Ramos (cell line): ENCODE data around the gene ARHGDIG.
"Not testable (repeated sequence)": the region's sequence is repeated elsewhere in the genome, so short reads cannot be mapped to it uniquely, and the experiment has no call there.

Source experiments
- in situ Hi-C: fragments of 300-500 bp; cut with MboI; formaldehyde crosslinking; loops from one replicate; pipeline ENCODE4 v1.14.3; 2022; ENCODE audit warnings: low sequenced_read_pairs; ENCODE audit not compliant: unreplicated experiment

Gene ARHGDIG

GRCh38 chr16:280552-280951, at the start of gene ARHGDIG:
ARHGDIG (plus strand) TSS chr16:280591; CDS start chr16:280681, 90 bp downstream.
- in situ Hi-C loops: no loop called here

DNA sequence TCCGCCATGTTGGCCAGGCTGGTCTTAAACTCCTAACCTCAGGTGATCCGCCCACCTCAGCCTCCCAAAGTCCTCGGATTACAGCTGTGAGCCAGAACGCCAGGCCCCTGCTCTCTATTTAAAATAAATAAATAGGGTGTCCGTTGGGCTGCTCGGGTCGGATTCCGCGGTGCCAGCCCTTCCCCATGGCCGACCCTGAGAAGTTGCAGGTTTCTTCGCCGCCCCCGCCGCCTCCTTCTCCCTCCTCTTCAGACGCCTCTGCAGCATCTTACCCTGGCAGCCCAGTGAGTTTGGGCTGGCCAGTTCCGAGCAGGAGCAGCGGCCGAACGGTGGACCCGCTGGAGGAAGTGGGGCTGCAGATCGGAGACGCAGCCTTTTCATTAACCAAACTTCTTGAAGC, 49.4 kb upstream of the ARHGDIG start:
- in situ Hi-C loops: no loop called here

DNA sequence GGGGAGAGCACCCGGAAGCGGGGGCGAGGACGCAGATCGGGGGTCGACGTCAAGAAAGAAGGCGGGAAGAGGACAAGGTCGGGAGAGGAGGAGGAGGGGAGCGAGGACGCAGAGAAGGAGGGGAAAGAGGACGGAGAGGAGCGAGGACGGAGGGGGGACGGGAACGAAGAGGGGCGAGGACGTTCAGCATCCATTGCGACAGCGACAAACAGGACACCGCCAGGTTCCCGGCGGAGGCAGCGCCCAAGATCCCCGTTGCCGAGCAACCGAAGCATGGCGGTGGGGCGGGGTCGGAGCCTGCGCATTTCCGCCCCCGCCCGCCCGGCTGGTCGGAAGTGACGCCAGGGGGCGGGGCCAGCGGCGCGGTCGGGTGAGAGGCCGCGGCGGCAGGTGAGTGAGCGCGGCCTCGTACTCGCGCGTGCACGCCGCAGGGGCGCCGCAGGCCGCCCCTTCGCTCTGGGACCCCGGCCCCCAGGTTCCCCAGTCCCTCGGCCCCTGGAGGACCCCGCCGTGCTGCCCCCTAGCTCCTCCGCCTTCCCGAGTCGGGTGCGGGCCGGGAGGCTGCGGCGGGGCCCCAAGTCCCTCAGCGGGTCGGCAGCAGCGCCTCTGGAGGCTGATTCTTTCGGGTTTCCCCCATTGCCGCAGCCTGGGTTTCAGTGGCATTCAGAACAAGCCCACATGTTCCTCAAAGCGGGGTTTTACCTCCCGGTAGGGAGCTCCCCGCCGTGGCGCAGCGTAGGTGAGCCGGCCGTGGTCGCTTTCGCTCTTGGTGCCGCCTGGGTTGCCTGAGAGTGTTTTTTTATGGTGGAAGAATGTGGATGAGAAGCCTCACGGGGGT, 45.7 kb upstream of the ARHGDIG start, which contains the start of gene FAM234A:
FAM234A (plus strand) TSS at position 354 of the 838 bp plus-strand sequence. CDS start 19,593 bp downstream, outside the sequence.
- in situ Hi-C loops: no loop called here

DNA sequence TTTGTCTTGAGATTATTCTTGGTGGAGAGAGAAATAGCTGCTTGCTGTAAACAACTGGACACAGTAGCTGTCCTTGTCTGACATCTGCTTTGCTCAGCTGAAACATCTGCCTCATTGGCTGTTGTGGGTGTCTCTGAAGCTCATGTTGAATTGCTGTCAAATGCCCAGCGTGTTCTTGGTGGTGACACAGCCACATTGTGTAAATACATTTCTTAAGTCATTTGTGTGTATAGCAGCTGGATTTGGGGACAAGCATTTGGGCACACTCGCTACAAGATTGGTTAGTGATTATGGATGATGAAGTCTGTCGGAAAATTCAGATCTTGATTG, 40.5 kb upstream of the ARHGDIG start:
- in situ Hi-C loops: no loop called here

DNA sequence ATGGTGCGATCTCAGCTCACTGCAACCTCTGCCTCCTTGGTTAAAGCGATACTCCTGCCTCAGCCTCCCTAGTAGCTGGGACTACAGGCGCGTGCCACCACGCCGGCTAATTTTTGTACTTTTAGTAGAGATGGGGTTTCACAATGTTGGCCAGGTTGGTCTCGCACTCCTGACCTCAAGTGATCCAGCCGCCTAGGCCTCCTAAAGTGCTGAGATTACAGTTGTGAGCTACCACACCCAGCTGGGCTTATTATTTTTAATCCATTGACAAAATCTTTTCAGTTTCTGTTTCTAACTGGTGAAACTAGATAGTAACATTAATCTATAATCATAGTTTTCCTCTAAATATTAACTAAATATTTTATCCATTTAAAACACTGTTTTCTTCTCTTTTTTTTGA, 39.8 kb upstream of the ARHGDIG start:
- in situ Hi-C loops: no loop called here

DNA sequence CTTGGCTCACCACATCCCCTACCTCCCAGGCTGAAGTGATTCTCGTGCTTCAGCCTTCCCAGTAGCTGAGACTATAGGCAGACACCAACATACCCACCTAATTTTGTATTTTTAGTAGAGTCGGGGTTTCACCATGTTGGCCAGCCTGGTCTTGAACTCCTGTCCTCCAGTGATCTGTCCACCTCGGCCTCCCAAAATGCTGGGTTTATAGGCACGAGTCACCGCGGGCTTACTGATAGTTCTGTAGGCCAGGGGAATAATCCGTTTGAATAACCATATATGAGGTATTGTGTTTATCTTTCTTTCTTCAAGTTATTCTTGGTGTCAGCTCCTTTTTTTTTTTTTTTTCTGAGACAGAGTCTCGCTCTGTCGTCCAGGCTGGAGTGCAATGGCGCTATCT, 38.1 kb upstream of the ARHGDIG start:
- in situ Hi-C loops: no loop called here

- in situ Hi-C loops: no loop called here
Measured at GRCh38 chr16:243348-243747, 37.0 kb upstream of the ARHGDIG start.

DNA sequence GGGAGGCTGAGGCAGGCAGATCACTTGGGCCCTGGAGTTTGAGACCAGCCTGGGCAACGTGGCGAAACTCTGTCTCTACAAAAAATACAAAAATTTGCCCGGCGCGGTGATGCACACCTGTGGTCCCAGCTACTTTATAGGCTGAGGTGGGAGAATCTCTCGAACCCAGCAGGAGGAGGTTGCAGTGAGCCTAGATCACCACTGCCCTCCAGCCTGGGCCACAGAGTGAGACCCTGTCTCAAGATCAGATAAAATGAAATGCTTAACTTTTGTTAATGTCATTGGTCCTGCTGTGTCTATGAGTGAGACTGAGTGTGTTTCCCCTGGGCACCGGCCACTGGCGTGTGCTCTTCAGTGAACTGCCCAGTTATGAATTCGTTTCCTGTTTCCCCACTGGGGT, 35.3 kb upstream of the ARHGDIG start:
- in situ Hi-C loops: no loop called here

- in situ Hi-C loops: no loop called here
Measured at GRCh38 chr16:247027-247426, 33.4 kb upstream of the ARHGDIG start.

DNA sequence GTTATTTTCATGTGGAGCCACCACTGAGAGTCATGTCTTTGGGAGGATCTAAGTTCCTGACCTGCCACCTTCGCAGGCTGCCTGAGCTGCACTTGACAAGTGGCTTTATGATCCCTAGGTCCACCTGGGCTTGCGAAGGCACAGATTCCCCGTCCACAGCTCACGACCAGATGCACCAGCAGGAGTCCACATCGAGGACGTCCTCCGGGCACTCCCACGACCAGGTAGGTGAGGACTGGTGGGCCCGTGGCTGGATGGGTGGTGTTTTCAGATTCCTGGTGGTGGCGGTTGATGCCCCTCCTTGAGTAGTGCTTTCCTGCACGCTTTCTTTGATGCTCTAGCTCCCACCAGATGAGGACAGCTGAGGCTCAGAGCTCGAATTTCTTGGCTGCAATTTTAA, 31.0 kb upstream of the ARHGDIG start:
- in situ Hi-C loops: no loop called here

DNA sequence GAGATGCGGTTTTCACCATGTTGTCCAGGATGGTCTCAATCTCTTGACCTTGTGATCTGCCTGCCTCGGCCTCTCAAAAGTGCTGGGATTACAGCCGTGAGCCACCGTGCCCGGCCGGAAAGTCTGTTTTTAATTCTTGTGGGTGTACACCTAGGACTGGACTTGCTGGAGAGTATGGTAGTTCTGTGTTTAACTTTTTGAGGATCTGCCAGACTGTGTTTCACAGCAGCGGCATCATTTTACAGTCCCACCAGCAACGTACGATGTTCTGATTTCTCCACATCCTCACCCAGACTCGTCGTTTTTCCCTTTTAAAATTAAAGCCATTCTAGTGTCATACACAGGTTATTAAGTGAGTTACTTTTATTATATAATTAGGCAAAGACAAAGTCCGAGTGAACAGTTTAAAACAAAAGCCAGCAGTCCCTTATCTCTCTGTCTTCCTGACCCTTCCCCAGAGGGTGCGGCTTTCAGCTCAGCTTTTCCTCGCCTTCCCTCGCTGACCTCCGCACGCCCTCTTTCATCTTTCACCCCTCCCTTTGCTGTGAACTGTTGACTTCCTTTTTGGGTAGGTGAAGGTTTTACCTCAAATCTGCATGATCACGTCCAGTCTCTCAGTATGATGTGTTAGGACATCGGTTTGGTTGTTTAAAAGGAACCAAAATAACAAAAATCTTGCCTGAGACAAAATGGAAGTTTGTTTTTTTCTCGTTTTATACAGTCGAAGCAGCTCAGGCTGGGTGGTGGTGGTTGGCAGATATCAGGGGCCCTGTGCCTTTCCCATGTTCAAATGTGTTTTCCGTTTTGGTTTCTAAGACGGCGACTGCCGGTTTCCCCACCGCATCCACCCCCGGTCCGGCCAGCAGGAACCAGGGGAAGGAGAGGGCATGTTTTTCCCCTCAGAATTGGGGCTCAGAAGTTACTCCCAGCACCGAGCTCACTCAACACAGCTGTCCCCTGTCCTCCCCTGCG, 27.7 kb upstream of the ARHGDIG start:
- in situ Hi-C loops: no loop called here

DNA sequence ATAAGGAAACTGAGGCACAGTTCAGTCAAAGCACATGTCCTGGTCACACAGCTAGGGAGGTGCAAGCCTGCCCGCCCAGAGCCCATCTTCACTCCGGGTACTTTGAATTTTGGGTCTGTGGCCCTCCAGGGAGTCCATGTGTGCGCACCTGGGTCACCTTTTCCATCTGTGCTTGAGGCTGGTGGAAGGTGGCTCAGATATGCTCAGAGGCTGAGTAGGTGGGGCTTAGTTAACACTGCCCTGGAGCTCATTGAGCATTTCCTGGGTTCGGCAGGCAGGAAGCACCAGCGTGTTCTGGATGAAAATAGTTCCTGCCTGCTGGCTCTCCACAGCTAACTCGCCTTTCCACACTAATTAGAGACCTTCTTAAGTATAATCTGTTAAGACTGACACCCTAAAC, 26.6 kb upstream of the ARHGDIG start:
- in situ Hi-C loops: no loop called here

DNA sequence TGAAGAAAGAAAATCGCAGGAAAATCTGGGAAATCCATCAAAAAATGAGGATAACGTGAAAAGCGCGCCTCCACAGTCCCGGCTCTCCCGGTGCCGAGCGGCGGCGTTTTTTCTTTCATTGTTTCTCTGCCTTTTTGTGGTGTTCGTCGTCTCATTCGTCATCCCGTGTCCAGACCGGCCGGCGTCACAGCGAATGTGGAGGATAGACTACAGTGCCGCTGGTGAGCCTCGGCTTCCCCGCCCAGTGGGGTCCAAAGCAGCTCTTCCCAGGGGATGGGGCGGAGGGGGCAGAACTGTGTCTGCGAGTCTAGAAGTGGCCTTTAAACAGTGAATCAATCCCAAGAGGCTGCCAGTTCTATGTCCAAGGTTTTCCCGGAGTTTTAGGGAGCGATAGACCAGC, 25.9 kb upstream of the ARHGDIG start:
- in situ Hi-C loops: no loop called here

DNA sequence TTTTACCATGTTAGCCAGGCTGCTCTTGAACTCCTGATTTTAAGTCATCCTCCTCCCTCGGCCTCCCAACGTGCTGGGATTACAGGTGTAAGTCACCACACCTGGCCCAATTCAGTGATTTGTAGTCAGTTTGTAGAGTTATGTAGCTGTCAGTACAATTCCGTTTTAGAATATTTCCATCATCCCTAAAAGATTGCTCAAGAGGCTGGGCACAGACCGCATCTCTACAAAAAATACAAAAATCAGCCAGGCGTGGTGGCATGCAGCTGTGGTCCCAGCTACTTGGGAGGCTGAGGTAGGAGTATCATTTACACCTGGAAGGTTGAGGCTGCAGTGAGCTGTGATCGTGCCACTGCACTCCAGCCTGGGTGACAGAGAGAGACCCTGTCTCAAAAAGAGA, 25.2 kb upstream of the ARHGDIG start:
- in situ Hi-C loops: no loop called here

- in situ Hi-C loops: not testable (repeated sequence)
Measured at GRCh38 chr16:258091-258490, 22.3 kb upstream of the ARHGDIG start.

DNA sequence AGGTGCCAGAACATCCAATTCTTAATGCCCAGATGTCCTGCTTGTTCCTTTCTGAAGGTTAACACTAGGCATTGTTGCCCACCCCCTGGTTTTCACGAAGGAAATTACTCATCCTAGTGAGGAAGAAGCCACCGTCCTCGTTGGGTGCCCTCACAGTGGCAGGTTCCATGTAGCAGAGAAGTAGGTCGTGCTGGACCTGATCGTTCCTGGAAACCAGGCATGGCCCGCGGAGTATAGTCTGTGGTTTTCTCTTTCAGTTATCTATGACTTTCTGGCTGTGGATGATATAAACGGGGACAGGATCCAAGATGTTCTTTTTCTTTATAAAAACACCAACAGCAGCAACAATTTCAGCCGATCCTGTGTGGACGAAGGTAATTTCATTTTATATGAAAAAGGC, 21.2 kb upstream of the ARHGDIG start:
- in situ Hi-C loops: no loop called here

DNA sequence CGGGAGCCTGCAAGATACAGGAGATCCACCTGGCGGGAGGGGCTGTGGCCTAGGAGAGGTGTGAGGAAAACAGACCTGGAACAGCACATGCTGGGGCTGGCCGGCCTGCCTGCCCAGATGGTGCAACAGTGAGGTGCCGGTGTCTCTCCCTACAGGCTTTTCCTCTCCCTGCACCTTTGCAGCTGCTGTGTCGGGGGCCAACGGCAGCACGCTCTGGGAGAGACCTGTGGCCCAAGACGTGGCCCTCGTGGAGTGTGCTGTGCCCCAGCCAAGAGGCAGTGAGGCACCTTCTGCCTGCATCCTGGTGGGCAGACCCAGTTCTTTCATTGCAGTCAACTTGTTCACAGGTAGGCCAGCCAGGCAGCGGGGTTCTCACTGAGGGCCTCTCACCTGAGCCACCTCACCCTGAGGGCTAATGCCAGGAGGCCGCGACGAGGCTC, 20.6 kb upstream of the ARHGDIG start:
- in situ Hi-C loops: no loop called here

GRCh38 chr16:260326-260725, 20.1 kb upstream of the ARHGDIG start:
- in situ Hi-C loops: no loop called here

- in situ Hi-C loops: no loop called here
Measured at GRCh38 chr16:261031-261691, 19.2 kb upstream of the ARHGDIG start.

GRCh38 chr16:262121-262745, 18.2 kb upstream of the ARHGDIG start:
- in situ Hi-C loops: no loop called here
